Activated CD8-positive, alpha-beta T cell treated with anti-CD3 and anti-CD28 coated beads for 36 hours (primary cell): Measurements from ENCODE around the gene SLC25A52. TPM values are rescaled to one million over a fixed set of nuclear protein-coding genes. Genes with fewer than 3 reads are reported as not detected.
"Not testable (repeated sequence)": the region's sequence is repeated elsewhere in the genome, so short reads cannot be mapped to it uniquely, and the experiment has no call there.

ENCODE experiments used
- ATAC-seq: fragments of 200-7000 bp; cut with Tn5 transposase; one replicate; pipeline ENCODE4 v1.10.0; 2021; ENCODE audit warnings: mild to moderate bottlenecking, moderate library complexity
- CTCF ChIA-PET: fragments of 350-600 bp; sonication (Branson Sonifier 250); formaldehyde crosslinking; loops from one replicate; lab custom pipeline; 2021; ENCODE audit warnings: antibody characterized with exemption; lab: Charles Lee
- POLR2A ChIA-PET: fragments of 350-600 bp; sonication (Branson Sonifier 250); formaldehyde crosslinking; loops from one replicate; lab custom pipeline; 2021; ENCODE audit warnings: antibody characterized with exemption; lab: Charles Lee
- DNase-seq: peaks from one replicate; pipeline ENCODE4 v3.0.0-alpha.2; 2020
- H3K27ac Mint-ChIP-seq: one replicate; pipeline ENCODE4 v1.8.0; 2021; ENCODE audit warnings: mild to moderate bottlenecking, mixed read lengths
- H3K27me3 Mint-ChIP-seq: one replicate; pipeline ENCODE4 v1.8.0; 2021; ENCODE audit warnings: mixed read lengths
- H3K36me3 Mint-ChIP-seq: one replicate; pipeline ENCODE4 v1.8.0; 2021; ENCODE audit warnings: low read depth, mixed read lengths
- H3K4me1 Mint-ChIP-seq: one replicate; pipeline ENCODE4 v1.8.0; 2021; ENCODE audit warnings: low read depth, mixed read lengths
- H3K4me3 Mint-ChIP-seq: one replicate; pipeline ENCODE4 v1.8.0; 2021; ENCODE audit warnings: mild to moderate bottlenecking, moderate library complexity, mixed read lengths
- H3K9me3 Mint-ChIP-seq: one replicate; pipeline ENCODE4 v1.8.0; 2021; ENCODE audit warnings: mixed read lengths
- intact Hi-C: fragments of 100-400 bp; cut with micrococcal nuclease; formaldehyde crosslinking; loops from one replicate; pipeline ENCODE4 v1.10.0; 2022
- total RNA-seq, 2 experiments: library from RNA; stranded (reverse); gene quantifications; one replicate each; pipeline ENCODE4 v1.2.3, GENCODE V29; 2021
- TF ChIP-seq, protein P1 (sequence below): fragments of 200-600 bp; IDR thresholded peaks from one replicate; pipeline ENCODE4 v1.8.0; 2022; ENCODE audit warnings: antibody characterized with exemption, mild to moderate bottlenecking

Gene SLC25A52
- total RNA-seq, 2 experiments from 2014 or later: not detected

DNA sequence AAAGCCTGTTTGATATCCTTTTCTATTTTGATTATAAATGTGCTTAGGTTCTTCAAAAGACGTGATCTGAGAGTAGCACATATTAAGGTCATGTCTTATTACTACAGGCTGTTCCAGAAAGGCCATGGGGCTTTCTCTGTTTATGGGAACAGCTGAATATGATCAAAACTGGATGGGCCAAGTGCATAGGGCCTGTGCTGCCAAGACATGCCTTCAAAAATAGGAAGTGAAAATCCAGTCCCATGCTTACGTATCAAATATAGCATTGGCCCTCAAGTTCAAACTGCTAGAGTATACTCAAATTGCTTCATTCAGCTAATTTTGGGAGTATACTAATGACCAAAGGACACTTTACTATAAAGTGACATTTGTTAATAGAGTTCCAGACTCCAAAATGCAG, 24.1 kb downstream of the SLC25A52 start:
- Mint-ChIP-seq H3K9me3 (peaks cover 6% of the 10 kb centered on the region), H3K27me3 (no peaks in the 10 kb centered on the region), H3K4me1 (no peaks in the 10 kb centered on the region), H3K4me3 (no peak overlapping the region), H3K27ac (no peak overlapping the region), H3K36me3 (no peaks in the 10 kb centered on the region)
- no peak for ATAC-seq
- CTCF ChIA-PET: interaction anchor here (1.8 kb wide), 1 partner anchor 241 kb away, joined by 7 read pairs; no protein-coding TSS in a partner anchor
- intact Hi-C loops: no loop called here
- POLR2A ChIA-PET: no interaction called here
- DNase-seq: no peak
- TF ChIP-seq, protein P1, sequence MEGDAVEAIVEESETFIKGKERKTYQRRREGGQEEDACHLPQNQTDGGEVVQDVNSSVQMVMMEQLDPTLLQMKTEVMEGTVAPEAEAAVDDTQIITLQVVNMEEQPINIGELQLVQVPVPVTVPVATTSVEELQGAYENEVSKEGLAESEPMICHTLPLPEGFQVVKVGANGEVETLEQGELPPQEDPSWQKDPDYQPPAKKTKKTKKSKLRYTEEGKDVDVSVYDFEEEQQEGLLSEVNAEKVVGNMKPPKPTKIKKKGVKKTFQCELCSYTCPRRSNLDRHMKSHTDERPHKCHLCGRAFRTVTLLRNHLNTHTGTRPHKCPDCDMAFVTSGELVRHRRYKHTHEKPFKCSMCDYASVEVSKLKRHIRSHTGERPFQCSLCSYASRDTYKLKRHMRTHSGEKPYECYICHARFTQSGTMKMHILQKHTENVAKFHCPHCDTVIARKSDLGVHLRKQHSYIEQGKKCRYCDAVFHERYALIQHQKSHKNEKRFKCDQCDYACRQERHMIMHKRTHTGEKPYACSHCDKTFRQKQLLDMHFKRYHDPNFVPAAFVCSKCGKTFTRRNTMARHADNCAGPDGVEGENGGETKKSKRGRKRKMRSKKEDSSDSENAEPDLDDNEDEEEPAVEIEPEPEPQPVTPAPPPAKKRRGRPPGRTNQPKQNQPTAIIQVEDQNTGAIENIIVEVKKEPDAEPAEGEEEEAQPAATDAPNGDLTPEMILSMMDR: no peak

DNA sequence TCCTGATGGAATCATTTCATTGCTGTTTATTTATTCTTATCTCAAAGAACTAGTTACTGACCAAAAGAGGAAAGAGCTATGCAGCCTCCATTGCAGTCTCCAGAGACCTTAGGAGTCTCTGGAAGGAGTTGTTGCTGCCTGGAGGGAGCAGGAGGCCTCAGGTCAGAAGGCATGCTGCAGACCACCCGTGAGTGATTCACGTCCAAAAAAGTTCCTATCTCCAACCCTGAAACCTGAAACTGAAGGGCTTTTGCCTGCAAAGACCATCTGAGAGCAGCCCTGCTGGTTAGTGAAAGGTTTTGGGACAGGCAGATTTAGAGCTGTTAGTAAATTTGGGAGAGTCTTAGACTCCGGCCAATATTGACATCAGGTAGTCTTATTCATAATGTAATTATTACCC, 29.1 kb downstream of the SLC25A52 start:
- no peaks in the 10 kb centered on the region for H3K4me1 Mint-ChIP-seq
- no peak overlapping the region for H3K4me3 Mint-ChIP-seq
- no peak overlapping the region for H3K27ac Mint-ChIP-seq
- intact Hi-C loops: no loop called here
- peaks cover 9% of the 10 kb centered on the region for H3K27me3 Mint-ChIP-seq
- H3K9me3 Mint-ChIP-seq: peaks cover 4% of the 10 kb centered on the region
- ATAC-seq (no peak), DNase-seq (no peak)
- TF ChIP-seq, protein P1: no peak
- no peaks in the 10 kb centered on the region for H3K36me3 Mint-ChIP-seq
- POLR2A ChIA-PET: no interaction called here
- CTCF ChIA-PET: interaction anchor here (1.6 to 2.7 kb wide), 3 partner anchors 9 to 64 kb away, joined by 4 to 12 read pairs (median 4); no protein-coding TSS in a partner anchor

DNA sequence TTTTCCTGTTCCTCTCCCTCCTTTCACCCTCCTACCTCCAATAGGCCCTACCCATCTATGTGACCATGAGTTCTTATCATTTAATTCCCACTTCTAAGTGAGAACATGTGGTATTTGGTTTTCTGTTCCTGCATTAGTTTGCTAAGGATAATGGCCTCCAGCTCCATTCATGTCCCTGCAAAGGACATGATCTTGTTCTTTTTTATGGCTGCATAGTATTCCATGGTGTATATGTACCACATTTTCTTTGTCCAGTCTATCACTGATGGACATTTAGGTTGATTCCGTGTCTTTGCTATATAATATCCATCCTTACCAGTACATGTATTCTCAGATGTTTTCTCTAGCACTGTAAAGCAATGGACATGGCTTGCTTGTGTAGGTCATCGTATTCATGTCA, 31.5 kb downstream of the SLC25A52 start:
- H3K4me1 Mint-ChIP-seq, H3K27ac Mint-ChIP-seq, intact Hi-C loops, POLR2A ChIA-PET, DNase-seq, H3K4me3 Mint-ChIP-seq, H3K9me3 Mint-ChIP-seq, ATAC-seq, H3K36me3 Mint-ChIP-seq: not testable (repeated sequence)
- H3K27me3 Mint-ChIP-seq: peaks cover 25% of the 10 kb centered on the region
- CTCF ChIA-PET: interaction anchor here (1.1 to 1.5 kb wide), 2 partner anchors 10 to 248 kb away, joined by 3 read pairs; no protein-coding TSS in a partner anchor

DNA sequence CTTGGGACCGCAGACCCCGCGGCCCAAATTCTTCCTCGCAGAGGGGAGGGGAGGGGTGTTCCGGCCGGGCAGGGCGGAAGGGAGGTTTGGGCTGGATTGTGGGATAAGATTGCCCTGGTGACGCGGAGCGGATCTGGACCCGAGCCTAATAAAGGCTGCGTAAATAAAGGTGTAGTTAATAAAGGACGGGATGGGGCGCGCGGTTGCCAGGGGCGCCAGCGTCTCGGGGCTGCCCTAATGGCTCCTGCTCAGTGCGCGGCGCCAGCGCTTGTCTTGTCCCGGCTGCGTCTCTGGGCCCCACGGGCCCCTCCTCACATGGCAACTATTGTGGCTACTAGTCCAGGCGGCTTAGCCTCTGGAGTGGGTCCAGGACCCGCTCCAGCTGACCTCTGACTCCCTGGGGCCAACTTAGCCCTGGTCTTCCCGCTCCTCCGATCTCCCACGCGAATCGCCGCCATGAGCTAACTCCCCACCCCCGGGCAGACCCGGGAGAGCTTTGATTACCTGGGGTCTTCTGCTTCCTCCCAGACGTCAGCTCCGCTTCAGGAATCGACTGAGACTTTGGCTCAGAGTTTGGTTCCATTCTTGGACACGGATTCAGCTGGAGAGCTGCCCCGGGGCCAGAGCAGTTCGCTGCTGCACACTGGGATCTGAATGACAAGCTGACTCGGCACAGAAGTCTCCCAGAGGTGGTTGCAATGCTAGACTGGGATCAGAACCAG, 36.5 kb downstream of the SLC25A52 start:
- Mint-ChIP-seq H3K4me1 (peaks cover 6% of the 10 kb centered on the region), H3K27me3 (peaks cover 33% of the 10 kb centered on the region), H3K4me3 (peak overlapping the region; percentile 60), H3K36me3 (no peaks in the 10 kb centered on the region), H3K27ac (no peak overlapping the region), H3K9me3 (peaks cover 7% of the 10 kb centered on the region)
- ChIA-PET POLR2A (no interaction called here), CTCF (interaction anchor here (0.6 to 5.0 kb wide), 12 partner anchors 11 to 450 kb away, joined by 3 to 94 read pairs (median 4); partner anchors contain the start of gene B4GALT6)
- intact Hi-C loops: no loop called here
- DNase-seq (peak; percentile 12), ATAC-seq (no peak)
- TF ChIP-seq, protein P1: no peak

DNA sequence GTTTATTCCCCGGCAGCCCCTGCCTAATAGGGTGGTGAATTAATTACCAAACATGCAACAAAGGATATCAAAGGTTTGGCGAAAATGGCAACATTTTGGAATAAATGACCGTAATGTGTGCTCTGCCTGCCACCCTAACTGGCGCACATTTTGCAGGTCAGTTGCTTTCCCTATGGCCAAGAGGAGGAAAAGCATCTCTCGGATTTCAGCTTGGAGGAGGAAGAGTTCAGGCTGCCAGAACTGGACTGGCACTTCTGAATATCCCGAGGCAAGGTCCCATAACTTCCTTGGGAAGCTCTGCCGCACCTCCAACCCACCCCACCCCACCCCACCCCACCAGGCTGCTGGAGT, 37.1 kb downstream of the SLC25A52 start:
- intact Hi-C loops: no loop called here
- TF ChIP-seq, protein P1: no peak
- ATAC-seq: no peak
- Mint-ChIP-seq H3K27ac (no peak overlapping the region), H3K9me3 (peaks cover 8% of the 10 kb centered on the region), H3K4me3 (no peak overlapping the region), H3K4me1 (peaks cover 6% of the 10 kb centered on the region), H3K36me3 (no peaks in the 10 kb centered on the region), H3K27me3 (peaks cover 32% of the 10 kb centered on the region)
- DNase-seq: no peak
- ChIA-PET POLR2A (no interaction called here), CTCF (interaction anchor here (1.0 to 5.0 kb wide), 13 partner anchors 9 to 175 kb away, joined by 3 to 94 read pairs (median 7); partner anchors contain the start of gene B4GALT6)
